ENCODE data around the gene SIX4.

Gene SIX4

DNA sequence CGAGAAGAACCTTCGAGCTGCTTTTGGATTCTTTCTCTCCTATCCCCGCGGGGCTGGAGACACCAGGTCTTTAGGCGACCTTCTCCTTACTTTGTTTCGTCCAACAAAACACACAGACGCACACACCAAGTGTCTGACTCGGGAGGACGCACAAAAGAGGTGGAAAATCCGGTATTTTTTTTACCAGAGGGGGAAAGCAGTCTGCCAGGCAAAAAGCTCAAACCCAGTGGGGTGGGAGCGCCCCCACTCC lies 2.1 kb downstream of the SIX4 start:
- H3K4me3 ChIP-seq (ENCODE audit: low read depth, low read length), result no peak overlapping the region
- TF ChIP-seq, protein P1, sequence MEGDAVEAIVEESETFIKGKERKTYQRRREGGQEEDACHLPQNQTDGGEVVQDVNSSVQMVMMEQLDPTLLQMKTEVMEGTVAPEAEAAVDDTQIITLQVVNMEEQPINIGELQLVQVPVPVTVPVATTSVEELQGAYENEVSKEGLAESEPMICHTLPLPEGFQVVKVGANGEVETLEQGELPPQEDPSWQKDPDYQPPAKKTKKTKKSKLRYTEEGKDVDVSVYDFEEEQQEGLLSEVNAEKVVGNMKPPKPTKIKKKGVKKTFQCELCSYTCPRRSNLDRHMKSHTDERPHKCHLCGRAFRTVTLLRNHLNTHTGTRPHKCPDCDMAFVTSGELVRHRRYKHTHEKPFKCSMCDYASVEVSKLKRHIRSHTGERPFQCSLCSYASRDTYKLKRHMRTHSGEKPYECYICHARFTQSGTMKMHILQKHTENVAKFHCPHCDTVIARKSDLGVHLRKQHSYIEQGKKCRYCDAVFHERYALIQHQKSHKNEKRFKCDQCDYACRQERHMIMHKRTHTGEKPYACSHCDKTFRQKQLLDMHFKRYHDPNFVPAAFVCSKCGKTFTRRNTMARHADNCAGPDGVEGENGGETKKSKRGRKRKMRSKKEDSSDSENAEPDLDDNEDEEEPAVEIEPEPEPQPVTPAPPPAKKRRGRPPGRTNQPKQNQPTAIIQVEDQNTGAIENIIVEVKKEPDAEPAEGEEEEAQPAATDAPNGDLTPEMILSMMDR (IDR thresholded peaks at IDR 0.05; ENCODE audit: borderline replicate concordance, insufficient read depth, low read depth, low read length), result no peak

- no peak overlapping the region for H3K4me3 ChIP-seq (ENCODE audit: low read depth, low read length)
- TF ChIP-seq, protein P1 (IDR thresholded peaks at IDR 0.05; ENCODE audit: borderline replicate concordance, insufficient read depth, low read depth, low read length), result peak; percentile 41
Observed at GRCh38 chr14:60721326-60722106, 2.6 kb downstream of the SIX4 start.

GRCh38 chr14:60720962-60721325 lies 3.2 kb downstream of the SIX4 start:
- TF ChIP-seq, protein P1 (IDR thresholded peaks at IDR 0.05; ENCODE audit: borderline replicate concordance, insufficient read depth, low read depth, low read length), result no peak
- no peak overlapping the region for H3K4me3 ChIP-seq (ENCODE audit: low read depth, low read length)

DNA sequence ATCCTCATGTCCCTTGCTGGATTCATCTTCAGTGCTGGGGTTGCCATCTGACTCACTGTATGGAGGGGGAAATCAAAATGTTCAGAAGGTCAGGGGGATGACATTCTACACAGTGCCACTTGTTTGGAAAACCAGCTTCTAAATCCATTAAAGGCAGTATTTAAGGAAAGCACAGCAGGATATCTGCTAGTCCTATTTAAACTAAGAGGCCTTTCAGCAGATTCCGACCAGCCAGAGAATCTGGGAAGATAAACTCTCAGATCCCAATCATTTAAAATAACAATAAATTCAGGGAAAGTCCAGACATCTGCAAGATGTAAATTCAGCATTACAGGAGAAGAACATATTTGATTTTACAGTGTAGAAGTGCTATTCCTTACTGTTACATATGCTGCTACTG lies 3.8 kb downstream of the SIX4 start:
- H3K4me3 ChIP-seq (ENCODE audit: low read depth, low read length), result no peak overlapping the region

GRCh38 chr14:60713513-60713912 lies 10.6 kb downstream of the SIX4 start:
- no peak overlapping the region for H3K4me3 ChIP-seq (ENCODE audit: low read depth, low read length)
- TF ChIP-seq, protein P1 (IDR thresholded peaks at IDR 0.05; ENCODE audit: borderline replicate concordance, insufficient read depth, low read depth, low read length), result no peak

More for the DNA sequence above, 3.8 kb downstream of the SIX4 start:
- TF ChIP-seq, protein P1 (IDR thresholded peaks at IDR 0.05; ENCODE audit: borderline replicate concordance, insufficient read depth, low read depth, low read length), result no peak

DNA sequence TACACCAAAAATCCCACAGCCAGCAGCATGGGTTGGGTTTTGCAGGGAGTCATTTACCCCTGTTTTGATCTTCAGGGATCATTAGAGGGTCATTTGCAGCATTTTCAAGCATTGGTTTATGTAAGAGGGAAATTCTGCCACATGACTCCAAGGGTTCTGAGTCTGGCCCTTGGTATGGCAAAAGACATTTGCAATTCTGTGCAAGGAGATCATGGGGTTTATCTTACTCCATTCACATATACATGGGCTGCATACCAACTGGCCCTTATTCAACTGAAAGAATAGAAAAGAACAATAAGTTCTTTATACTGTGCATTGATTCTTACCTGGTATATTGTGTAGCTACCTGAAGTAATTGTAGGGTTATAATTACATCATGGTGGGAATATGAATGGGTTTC lies 13.7 kb downstream of the SIX4 start:
- no peak overlapping the region for H3K4me3 ChIP-seq (ENCODE audit: low read depth, low read length)
- TF ChIP-seq, protein P1 (IDR thresholded peaks at IDR 0.05; ENCODE audit: borderline replicate concordance, insufficient read depth, low read depth, low read length), result no peak

DNA sequence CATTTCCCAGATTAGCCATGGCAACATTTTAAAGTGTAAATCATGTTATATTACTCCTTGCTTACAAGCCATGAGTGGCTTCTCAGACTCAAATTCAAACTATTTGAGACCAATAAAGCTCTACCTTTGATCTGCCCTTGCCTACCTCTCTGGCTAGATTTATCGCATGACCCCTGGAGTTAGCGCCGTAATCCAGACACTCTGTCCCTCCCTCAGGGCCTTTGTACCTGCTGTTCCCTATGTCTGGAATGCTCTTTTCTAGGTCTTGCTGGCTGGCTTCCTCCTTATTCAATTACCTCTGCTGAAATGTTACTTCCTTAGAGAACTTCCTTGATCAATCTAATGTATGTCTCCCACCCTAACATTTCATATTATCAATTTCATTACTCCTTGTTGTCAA lies 16.3 kb downstream of the SIX4 start:
- TF ChIP-seq, protein P1 (IDR thresholded peaks at IDR 0.05; ENCODE audit: borderline replicate concordance, insufficient read depth, low read depth, low read length), result no peak
- H3K4me3 ChIP-seq (ENCODE audit: low read depth, low read length), result no peak overlapping the region

Measured in GM12875 (cell line).